ENCODE results near the gene AARS1.
"Not testable (repeated sequence)": the region's sequence is repeated elsewhere in the genome, so short reads cannot be mapped to it uniquely, and the experiment has no call there.

DNA sequence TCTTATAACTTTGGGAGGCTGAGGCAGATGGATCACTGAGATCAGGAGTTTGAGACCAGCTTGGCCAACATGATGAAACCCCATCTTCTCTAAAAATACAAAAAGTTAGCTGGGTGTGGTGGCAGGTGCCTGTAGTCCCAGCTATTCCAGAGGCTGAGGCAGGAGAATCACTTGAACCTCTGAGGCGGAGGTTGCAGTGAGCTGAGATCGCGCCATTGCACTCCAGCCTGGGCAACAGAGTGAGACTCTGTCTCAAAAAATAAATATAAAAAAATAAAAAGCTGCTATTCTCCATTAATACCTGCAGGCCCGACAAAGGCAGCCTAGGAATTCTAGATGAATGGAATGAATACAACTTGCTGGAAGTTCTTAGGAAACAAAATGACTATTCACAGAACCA is 39.6 kb downstream of the AARS1 start:
- not testable (repeated sequence) for TF ChIP-seq POLR2A (IDR thresholded peaks at IDR 0.05; ENCODE audit: low read length); GATA1 (IDR thresholded peaks at IDR 0.05; ENCODE audit: low read depth, low read length)
